HepG2 (cell line): Measurements from ENCODE around the gene DDX19B. TPM values are rescaled to one million over a fixed set of nuclear protein-coding genes. Genes with fewer than 3 reads are reported as not detected.

Experiments
- ARNTL ChIP-seq: sonication (generic); formaldehyde crosslinking; IDR thresholded peaks from 2 replicates; pipeline ENCODE4 v1.4.0; 2020; ENCODE audit warnings: mild to moderate bottlenecking, missing genetic modification reagents
- CAMTA2 ChIP-seq: sonication (generic); formaldehyde crosslinking; IDR thresholded peaks from 2 replicates; pipeline ENCODE4 v1.4.0; 2020; ENCODE audit warnings: mild to moderate bottlenecking, missing genetic modification reagents, borderline replicate concordance
- GABPA ChIP-seq, 2 experiments: IDR thresholded peaks; 2 replicates each; pipeline ENCODE4 v1.6.1; 2011 to 2016; ENCODE audit warnings: low read depth in 2 of 2, low read length in 1 of 2, missing biosample characterization in 1 of 2, missing genetic modification characterization in 1 of 2
- GATAD2A ChIP-seq: IDR thresholded peaks from 2 replicates; pipeline ENCODE4 v1.6.1; 2016
- HNRNPUL1 ChIP-seq: fragments of 200-400 bp; formaldehyde crosslinking; IDR thresholded peaks from 2 replicates; pipeline ENCODE4 v1.6.1; 2017; ENCODE audit warnings: low read depth, mild to moderate bottlenecking, low read length, moderate library complexity
- JUN ChIP-seq: sonication (generic); formaldehyde crosslinking; IDR thresholded peaks from 2 replicates; pipeline ENCODE4 v1.4.0; 2020; ENCODE audit warnings: mild to moderate bottlenecking, missing genetic modification reagents
- MBD4 ChIP-seq: IDR thresholded peaks from 2 replicates; pipeline ENCODE4 v1.6.1; 2012; ENCODE audit warnings: low read length, inconsistent platforms, borderline replicate concordance
- NR1H2 ChIP-seq: sonication (generic); formaldehyde crosslinking; IDR thresholded peaks from 2 replicates; pipeline ENCODE4 v1.8.1; 2022; ENCODE audit warnings: low read depth, missing genetic modification reagents, borderline replicate concordance
- RELA ChIP-seq: sonication (generic); formaldehyde crosslinking; IDR thresholded peaks from 2 replicates; pipeline ENCODE4 v1.4.0; 2020; ENCODE audit warnings: missing genetic modification reagents
- TCF7L2 ChIP-seq: IDR thresholded peaks from 2 replicates; pipeline ENCODE4 v1.6.1; 2011; ENCODE audit warnings: mild to moderate bottlenecking, low read depth, low read length, moderate library complexity
- TEAD2 ChIP-seq: sonication (generic); formaldehyde crosslinking; IDR thresholded peaks from 2 replicates; pipeline ENCODE4 v1.9.0; 2021; ENCODE audit warnings: missing genetic modification reagents
- XBP1 ChIP-seq: sonication (generic); formaldehyde crosslinking; IDR thresholded peaks from 2 replicates; pipeline ENCODE4 v1.5.0; 2020; ENCODE audit warnings: missing genetic modification reagents
- XRCC5 ChIP-seq: fragments of 200-400 bp; formaldehyde crosslinking; optimal IDR thresholded peaks from 2 replicates; pipeline ENCODE3; 2017; ENCODE audit warnings: mild to moderate bottlenecking, low read length
- ZNF292 ChIP-seq: sonication (generic); formaldehyde crosslinking; IDR thresholded peaks from 2 replicates; pipeline ENCODE4 v1.8.1; 2022; ENCODE audit warnings: mild to moderate bottlenecking, low read depth, missing genetic modification reagents, borderline replicate concordance
- ZNF564 ChIP-seq: sonication (generic); formaldehyde crosslinking; IDR thresholded peaks from 2 replicates; pipeline ENCODE4 v1.8.1; 2023; ENCODE audit warnings: mild to moderate bottlenecking, missing genetic modification reagents
- ZNF570 ChIP-seq: sonication (generic); formaldehyde crosslinking; IDR thresholded peaks from 2 replicates; pipeline ENCODE4 v1.4.0; 2020; ENCODE audit warnings: mild to moderate bottlenecking, missing genetic modification reagents, borderline replicate concordance
- polyA plus RNA-seq, 8 experiments: library from polyadenylated mRNA; depleted of rRNA in 3 of 8; stranded (reverse) in 7 of 8; unstranded in 1 of 8; fragments of >200 nt; fragmentation: Illumina TruSeq in 4 of 8; extraction: Trizol in 4 of 8; gene quantifications; 2 replicates each; pipeline versions ENCODE4 v1.2.1 to v1.2.3, GENCODE V29; 2011 to 2016; ENCODE audit warnings: low read depth in 4 of 8, missing spikeins in 1 of 8, mixed read lengths in 1 of 8; ENCODE audit not compliant: insufficient read depth in 1 of 8
- total RNA-seq, 5 experiments: library from RNA; depleted of rRNA; stranded (reverse); fragments of >200 nt; fragmentation: Illumina TruSeq; extraction: Trizol; gene quantifications; 2 replicates each; pipeline ENCODE4 v1.2.3, GENCODE V29; 2016; ENCODE audit warnings: low read depth in 1 of 5
- TF ChIP-seq, protein P1 (sequence below): sonication (generic); formaldehyde crosslinking; IDR thresholded peaks from 2 replicates; pipeline ENCODE4 v1.8.0; 2022; ENCODE audit warnings: mild to moderate bottlenecking, missing genetic modification reagents
- TF ChIP-seq, protein P2 (sequence below): sonication (generic); formaldehyde crosslinking; IDR thresholded peaks from 2 replicates; pipeline ENCODE4 v1.9.0; 2021; ENCODE audit warnings: mild to moderate bottlenecking, missing genetic modification reagents
- TF ChIP-seq, protein P3 (sequence below): sonication (generic); formaldehyde crosslinking; conservative IDR thresholded peaks from 2 replicates; pipeline ENCODE4 v1.4.0; 2020; ENCODE audit warnings: missing genetic modification reagents
- TF ChIP-seq, protein P4 (sequence below): IDR thresholded peaks from 2 replicates; pipeline ENCODE4 v1.6.1; 2016; ENCODE audit warnings: low read depth, borderline replicate concordance

Gene DDX19B
- total and polyA plus RNA-seq, 2 of the 13 experiments (the other 11 are each of a cell fraction or from before 2014, with no cell fraction given): 36.2 to 40.0 TPM

DNA sequence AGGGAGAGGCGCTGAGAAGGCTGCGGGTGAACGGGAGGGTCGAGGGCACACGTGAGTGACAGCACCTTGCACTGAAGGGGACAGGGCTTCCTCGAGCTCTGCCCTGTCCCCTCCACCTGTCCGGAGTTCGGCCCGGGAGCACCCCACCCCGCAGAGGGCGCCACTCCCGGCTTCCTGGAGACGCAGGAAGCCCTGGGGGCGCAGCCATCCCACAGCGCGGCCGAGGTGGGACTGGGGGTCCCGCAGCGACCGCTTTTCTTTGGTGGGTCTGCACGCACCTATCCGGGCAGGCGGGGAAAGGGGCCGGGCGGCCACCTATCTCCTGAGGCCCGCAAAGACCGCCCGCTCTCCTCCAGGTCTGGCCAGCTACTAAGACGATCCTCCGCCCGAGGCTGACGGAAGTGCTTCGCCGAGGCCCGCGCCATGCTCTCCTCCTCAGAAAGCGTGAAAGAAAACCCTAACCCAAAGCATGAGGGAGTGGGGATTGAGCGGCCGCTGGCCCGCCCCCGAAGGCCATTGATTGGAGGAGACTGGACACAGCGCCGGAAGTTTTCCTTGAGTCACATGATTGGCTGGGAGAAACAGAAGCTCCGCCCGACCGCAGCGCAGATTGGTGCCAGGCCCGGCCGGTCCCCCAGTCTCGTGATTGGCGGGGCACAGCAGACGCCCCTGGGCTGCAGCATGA lies 82.1 kb downstream of the DDX19B start (continued):
- TF ChIP-seq, protein P1, sequence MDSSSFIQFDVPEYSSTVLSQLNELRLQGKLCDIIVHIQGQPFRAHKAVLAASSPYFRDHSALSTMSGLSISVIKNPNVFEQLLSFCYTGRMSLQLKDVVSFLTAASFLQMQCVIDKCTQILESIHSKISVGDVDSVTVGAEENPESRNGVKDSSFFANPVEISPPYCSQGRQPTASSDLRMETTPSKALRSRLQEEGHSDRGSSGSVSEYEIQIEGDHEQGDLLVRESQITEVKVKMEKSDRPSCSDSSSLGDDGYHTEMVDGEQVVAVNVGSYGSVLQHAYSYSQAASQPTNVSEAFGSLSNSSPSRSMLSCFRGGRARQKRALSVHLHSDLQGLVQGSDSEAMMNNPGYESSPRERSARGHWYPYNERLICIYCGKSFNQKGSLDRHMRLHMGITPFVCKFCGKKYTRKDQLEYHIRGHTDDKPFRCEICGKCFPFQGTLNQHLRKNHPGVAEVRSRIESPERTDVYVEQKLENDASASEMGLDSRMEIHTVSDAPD: no peak
- TF ChIP-seq ZNF564 (peak; percentile 85), GABPA (IDR thresholded peaks at IDR 0.05; ENCODE audit: low read depth, low read length) (peak; percentile 73), GABPA (CRISPR knock-in tag; IDR thresholded peaks at IDR 0.05; ENCODE audit: low read depth) (peak; percentile 92), TEAD2 (peak; percentile 89; the same call in 1 of the 2 replicates), NR1H2 (no peak), XBP1 (CRISPR knock-in tag) (peak; percentile 82), RELA (CRISPR knock-in tag) (no peak; the same call in none of the 2 replicates), TCF7L2 (no peak), ARNTL (CRISPR knock-in tag) (peak; percentile 70; the same call in 1 of the 2 replicates), XRCC5 (peak; percentile 51), HNRNPUL1 (no peak), ZNF570 (CRISPR knock-in tag) (peak; percentile 88), ZNF292 (CRISPR knock-in tag) (no peak; the same call in 1 of the 2 replicates), MBD4 (no peak), JUN (CRISPR knock-in tag) (peak; percentile 84), CAMTA2 (peak; percentile 19), GATAD2A (CRISPR knock-in tag) (no peak; the same call in 1 of the 2 replicates)
- TF ChIP-seq, protein P2, sequence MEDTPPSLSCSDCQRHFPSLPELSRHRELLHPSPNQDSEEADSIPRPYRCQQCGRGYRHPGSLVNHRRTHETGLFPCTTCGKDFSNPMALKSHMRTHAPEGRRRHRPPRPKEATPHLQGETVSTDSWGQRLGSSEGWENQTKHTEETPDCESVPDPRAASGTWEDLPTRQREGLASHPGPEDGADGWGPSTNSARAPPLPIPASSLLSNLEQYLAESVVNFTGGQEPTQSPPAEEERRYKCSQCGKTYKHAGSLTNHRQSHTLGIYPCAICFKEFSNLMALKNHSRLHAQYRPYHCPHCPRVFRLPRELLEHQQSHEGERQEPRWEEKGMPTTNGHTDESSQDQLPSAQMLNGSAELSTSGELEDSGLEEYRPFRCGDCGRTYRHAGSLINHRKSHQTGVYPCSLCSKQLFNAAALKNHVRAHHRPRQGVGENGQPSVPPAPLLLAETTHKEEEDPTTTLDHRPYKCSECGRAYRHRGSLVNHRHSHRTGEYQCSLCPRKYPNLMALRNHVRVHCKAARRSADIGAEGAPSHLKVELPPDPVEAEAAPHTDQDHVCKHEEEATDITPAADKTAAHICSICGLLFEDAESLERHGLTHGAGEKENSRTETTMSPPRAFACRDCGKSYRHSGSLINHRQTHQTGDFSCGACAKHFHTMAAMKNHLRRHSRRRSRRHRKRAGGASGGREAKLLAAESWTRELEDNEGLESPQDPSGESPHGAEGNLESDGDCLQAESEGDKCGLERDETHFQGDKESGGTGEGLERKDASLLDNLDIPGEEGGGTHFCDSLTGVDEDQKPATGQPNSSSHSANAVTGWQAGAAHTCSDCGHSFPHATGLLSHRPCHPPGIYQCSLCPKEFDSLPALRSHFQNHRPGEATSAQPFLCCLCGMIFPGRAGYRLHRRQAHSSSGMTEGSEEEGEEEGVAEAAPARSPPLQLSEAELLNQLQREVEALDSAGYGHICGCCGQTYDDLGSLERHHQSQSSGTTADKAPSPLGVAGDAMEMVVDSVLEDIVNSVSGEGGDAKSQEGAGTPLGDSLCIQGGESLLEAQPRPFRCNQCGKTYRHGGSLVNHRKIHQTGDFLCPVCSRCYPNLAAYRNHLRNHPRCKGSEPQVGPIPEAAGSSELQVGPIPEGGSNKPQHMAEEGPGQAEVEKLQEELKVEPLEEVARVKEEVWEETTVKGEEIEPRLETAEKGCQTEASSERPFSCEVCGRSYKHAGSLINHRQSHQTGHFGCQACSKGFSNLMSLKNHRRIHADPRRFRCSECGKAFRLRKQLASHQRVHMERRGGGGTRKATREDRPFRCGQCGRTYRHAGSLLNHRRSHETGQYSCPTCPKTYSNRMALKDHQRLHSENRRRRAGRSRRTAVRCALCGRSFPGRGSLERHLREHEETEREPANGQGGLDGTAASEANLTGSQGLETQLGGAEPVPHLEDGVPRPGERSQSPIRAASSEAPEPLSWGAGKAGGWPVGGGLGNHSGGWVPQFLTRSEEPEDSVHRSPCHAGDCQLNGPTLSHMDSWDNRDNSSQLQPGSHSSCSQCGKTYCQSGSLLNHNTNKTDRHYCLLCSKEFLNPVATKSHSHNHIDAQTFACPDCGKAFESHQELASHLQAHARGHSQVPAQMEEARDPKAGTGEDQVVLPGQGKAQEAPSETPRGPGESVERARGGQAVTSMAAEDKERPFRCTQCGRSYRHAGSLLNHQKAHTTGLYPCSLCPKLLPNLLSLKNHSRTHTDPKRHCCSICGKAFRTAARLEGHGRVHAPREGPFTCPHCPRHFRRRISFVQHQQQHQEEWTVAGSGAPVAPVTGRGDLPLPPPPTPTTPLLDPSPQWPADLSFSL: no peak
- TF ChIP-seq, protein P3, sequence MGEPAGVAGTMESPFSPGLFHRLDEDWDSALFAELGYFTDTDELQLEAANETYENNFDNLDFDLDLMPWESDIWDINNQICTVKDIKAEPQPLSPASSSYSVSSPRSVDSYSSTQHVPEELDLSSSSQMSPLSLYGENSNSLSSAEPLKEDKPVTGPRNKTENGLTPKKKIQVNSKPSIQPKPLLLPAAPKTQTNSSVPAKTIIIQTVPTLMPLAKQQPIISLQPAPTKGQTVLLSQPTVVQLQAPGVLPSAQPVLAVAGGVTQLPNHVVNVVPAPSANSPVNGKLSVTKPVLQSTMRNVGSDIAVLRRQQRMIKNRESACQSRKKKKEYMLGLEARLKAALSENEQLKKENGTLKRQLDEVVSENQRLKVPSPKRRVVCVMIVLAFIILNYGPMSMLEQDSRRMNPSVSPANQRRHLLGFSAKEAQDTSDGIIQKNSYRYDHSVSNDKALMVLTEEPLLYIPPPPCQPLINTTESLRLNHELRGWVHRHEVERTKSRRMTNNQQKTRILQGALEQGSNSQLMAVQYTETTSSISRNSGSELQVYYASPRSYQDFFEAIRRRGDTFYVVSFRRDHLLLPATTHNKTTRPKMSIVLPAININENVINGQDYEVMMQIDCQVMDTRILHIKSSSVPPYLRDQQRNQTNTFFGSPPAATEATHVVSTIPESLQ (CRISPR knock-in tag): peak; percentile 98
- TF ChIP-seq, protein P4, sequence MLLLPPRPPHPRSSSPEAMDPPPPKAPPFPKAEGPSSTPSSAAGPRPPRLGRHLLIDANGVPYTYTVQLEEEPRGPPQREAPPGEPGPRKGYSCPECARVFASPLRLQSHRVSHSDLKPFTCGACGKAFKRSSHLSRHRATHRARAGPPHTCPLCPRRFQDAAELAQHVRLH (CRISPR knock-in tag): peak; percentile 69; the same call in 1 of the 2 replicates
